HEK293 (cell line): ENCODE data around the gene PTPRA.
"Not testable (repeated sequence)": the region's sequence is repeated elsewhere in the genome, so short reads cannot be mapped to it uniquely, and the experiment has no call there.

Experiments
- CTCF ChIA-PET: fragments of 350-600 bp; formaldehyde crosslinking; extraction: SDS; loops from one replicate; lab custom pipeline; 2021; ENCODE audit warnings: antibody characterized with exemption; lab: Yijun Ruan, JAX
- POLR2A ChIA-PET: fragments of 300-600 bp; formaldehyde crosslinking; extraction: SDS; loops from one replicate; lab custom pipeline; 2020; ENCODE audit warnings: antibody characterized with exemption, inconsistent platforms; lab: Yijun Ruan, JAX
- H3K27ac ChIP-seq: fragments of 200-500 bp; sonication (Bioruptor generic); 2 replicates; pipeline ENCODE4 v1.5.1; 2014; ENCODE audit warnings: low read depth, low read length, control low read depth, inconsistent platforms; ENCODE audit errors: extremely low read depth
- H3K36me3 ChIP-seq, 2 experiments: fragments of 200-500 bp in 1 of 2; sonication (Bioruptor generic) in 1 of 2; 1 replicate in 1 of 2; 2 replicates in 1 of 2; pipeline ENCODE4 v1.5.1; 2014 to 2017; ENCODE audit warnings: inconsistent platforms in 2 of 2, low read length in 2 of 2; ENCODE audit not compliant: control insufficient read depth in 2 of 2, insufficient read depth in 1 of 2
- H3K4me1 ChIP-seq: fragments of 200-500 bp; sonication (Bioruptor generic); 2 replicates; pipeline ENCODE4 v1.5.1; 2014; ENCODE audit warnings: mild to moderate bottlenecking, low read length, inconsistent platforms; ENCODE audit not compliant: control insufficient read depth, insufficient read depth
- H3K4me3 ChIP-seq: 2 replicates; pipeline ENCODE4 v1.5.1; 2011; ENCODE audit warnings: low read depth, mild to moderate bottlenecking, control low read depth, low read length, moderate library complexity
- H3K9me3 ChIP-seq: fragments of 200-500 bp; sonication (Bioruptor generic); 2 replicates; pipeline ENCODE4 v1.5.1; 2014; ENCODE audit warnings: low read depth, low read length, inconsistent platforms; ENCODE audit not compliant: control insufficient read depth, insufficient read depth
- BCL11A ChIP-seq: fragments of 450-650 bp; formaldehyde crosslinking; IDR thresholded peaks from 2 replicates; pipeline ENCODE4 v1.5.1; 2016; ENCODE audit warnings: low read depth, missing biosample characterization, missing genetic modification characterization
- GFI1B ChIP-seq: fragments of 450-650 bp; formaldehyde crosslinking; IDR thresholded peaks from 2 replicates; pipeline ENCODE4 v1.5.1; 2016; ENCODE audit warnings: missing biosample characterization, missing genetic modification characterization
- PRDM1 ChIP-seq: fragments of 450-650 bp; formaldehyde crosslinking; IDR thresholded peaks from 2 replicates; pipeline ENCODE4; 2016; ENCODE audit warnings: missing biosample characterization, missing genetic modification characterization
- SALL2 ChIP-seq: fragments of 450-650 bp; formaldehyde crosslinking; IDR thresholded peaks from 2 replicates; pipeline ENCODE4 v1.5.0; 2017; ENCODE audit warnings: missing biosample characterization, mild to moderate bottlenecking, missing genetic modification characterization, borderline replicate concordance
- SP3 ChIP-seq: fragments of 450-650 bp; formaldehyde crosslinking; IDR thresholded peaks from 2 replicates; pipeline ENCODE4 v1.5.1; 2016; ENCODE audit warnings: missing biosample characterization, missing genetic modification characterization
- TCF7L2 ChIP-seq: IDR thresholded peaks from 2 replicates; pipeline ENCODE4 v1.6.1; 2011; ENCODE audit warnings: low read depth, mild to moderate bottlenecking, inconsistent platforms, low read length, moderate library complexity, borderline replicate concordance
- ZBTB17 ChIP-seq: fragments of 450-650 bp; formaldehyde crosslinking; IDR thresholded peaks from 2 replicates; pipeline ENCODE4 v1.5.1; 2016; ENCODE audit warnings: missing biosample characterization, missing genetic modification characterization
- ZNF132 ChIP-seq: fragments of 450-650 bp; formaldehyde crosslinking; IDR thresholded peaks from 2 replicates; pipeline ENCODE4 v1.5.1; 2017; ENCODE audit warnings: missing biosample characterization, missing genetic modification characterization, borderline replicate concordance
- ZNF140 ChIP-seq: fragments of 450-650 bp; formaldehyde crosslinking; IDR thresholded peaks from 2 replicates; pipeline ENCODE4 v1.5.1; 2016; ENCODE audit warnings: missing biosample characterization, missing genetic modification characterization
- ZNF184 ChIP-seq: fragments of 450-650 bp; IDR thresholded peaks from 2 replicates; pipeline ENCODE4 v1.5.1; 2018; ENCODE audit warnings: missing biosample characterization, mild to moderate bottlenecking, missing genetic modification characterization
- ZNF19 ChIP-seq: fragments of 450-650 bp; formaldehyde crosslinking; IDR thresholded peaks from 2 replicates; pipeline ENCODE4; 2016; ENCODE audit warnings: missing biosample characterization, missing genetic modification characterization, low read depth
- ZNF248 ChIP-seq: fragments of 450-650 bp; formaldehyde crosslinking; IDR thresholded peaks from 2 replicates; pipeline ENCODE4 v1.5.1; 2017; ENCODE audit warnings: missing biosample characterization, missing genetic modification characterization
- ZNF266 ChIP-seq: fragments of 450-650 bp; formaldehyde crosslinking; IDR thresholded peaks from 2 replicates; pipeline ENCODE4 v1.5.1; 2016; ENCODE audit warnings: missing biosample characterization, missing genetic modification characterization, low read depth
- ZNF433 ChIP-seq: fragments of 450-650 bp; formaldehyde crosslinking; IDR thresholded peaks from 2 replicates; pipeline ENCODE4 v1.5.1; 2016; ENCODE audit warnings: missing biosample characterization, missing genetic modification characterization, low read depth
- ZNF510 ChIP-seq: fragments of 450-650 bp; formaldehyde crosslinking; IDR thresholded peaks from 2 replicates; pipeline ENCODE4 v1.5.1; 2018; ENCODE audit warnings: mild to moderate bottlenecking, missing genetic modification characterization, missing biosample characterization; ENCODE audit not compliant: insufficient replicate concordance
- ZNF530 ChIP-seq: fragments of 450-650 bp; formaldehyde crosslinking; IDR thresholded peaks from 2 replicates; pipeline ENCODE4 v1.5.1; 2016; ENCODE audit warnings: low read depth, missing biosample characterization, missing genetic modification characterization
- ZNF580 ChIP-seq: fragments of 450-650 bp; formaldehyde crosslinking; IDR thresholded peaks from 2 replicates; pipeline ENCODE4 v1.5.1; 2016; ENCODE audit warnings: missing biosample characterization, missing genetic modification characterization
- ZNF596 ChIP-seq: fragments of 450-650 bp; IDR thresholded peaks from 2 replicates; pipeline ENCODE4 v1.5.0; 2018; ENCODE audit warnings: missing biosample characterization, mild to moderate bottlenecking, missing genetic modification characterization, moderate library complexity
- ZNF660 ChIP-seq: fragments of 450-650 bp; IDR thresholded peaks from 2 replicates; pipeline ENCODE4 v1.5.1; 2018; ENCODE audit warnings: missing biosample characterization, mild to moderate bottlenecking, missing genetic modification characterization
- ZNF747 ChIP-seq: fragments of 450-650 bp; formaldehyde crosslinking; IDR thresholded peaks from 2 replicates; pipeline ENCODE4 v1.5.1; 2016; ENCODE audit warnings: missing biosample characterization, missing genetic modification characterization
- TF ChIP-seq, protein P1 (sequence below): fragments of 450-650 bp; formaldehyde crosslinking; IDR thresholded peaks from 2 replicates; pipeline ENCODE4 v1.5.1; 2016; ENCODE audit warnings: missing biosample characterization, missing genetic modification characterization
- TF ChIP-seq, protein P2 (sequence below): fragments of 450-650 bp; formaldehyde crosslinking; IDR thresholded peaks from 2 replicates; pipeline ENCODE4 v1.5.1; 2016; ENCODE audit warnings: missing biosample characterization, missing genetic modification characterization
- TF ChIP-seq, protein P3 (sequence below): fragments of 450-650 bp; formaldehyde crosslinking; IDR thresholded peaks from 2 replicates; pipeline ENCODE4 v1.5.1; 2016; ENCODE audit warnings: missing biosample characterization, missing genetic modification characterization, low read depth
- TF ChIP-seq, protein P4 (sequence below): fragments of 450-650 bp; formaldehyde crosslinking; IDR thresholded peaks from 2 replicates; pipeline ENCODE4 v1.5.1; 2017; ENCODE audit warnings: missing biosample characterization, missing genetic modification characterization

Gene PTPRA

GRCh38 chr20:3021327-3021726 lies 148.0 kb downstream of the PTPRA start (continued):
- TF ChIP-seq SALL2 (no peak), BCL11A (tag by site-specific recombination) (no peak), ZNF19 (tag by site-specific recombination) (no peak), ZNF747 (no peak)
- TF ChIP-seq, all 188 proteins: peak for 0

GRCh38 chr20:3021777-3022176 lies 148.5 kb downstream of the PTPRA start:
- no peaks in the 10 kb centered on the region for H3K4me1 ChIP-seq
- CTCF ChIA-PET = no interaction called here
- H3K36me3 ChIP-seq = peaks cover 26 to 68% of the 10 kb centered on the region in 2 experiments
- no peak for TF ChIP-seq ZNF184 (tag by site-specific recombination)
- TF ChIP-seq SP3 (tag by site-specific recombination) = no peak
- TF ChIP-seq ZNF266 (tag by site-specific recombination) = no peak
- TF ChIP-seq, protein P1, sequence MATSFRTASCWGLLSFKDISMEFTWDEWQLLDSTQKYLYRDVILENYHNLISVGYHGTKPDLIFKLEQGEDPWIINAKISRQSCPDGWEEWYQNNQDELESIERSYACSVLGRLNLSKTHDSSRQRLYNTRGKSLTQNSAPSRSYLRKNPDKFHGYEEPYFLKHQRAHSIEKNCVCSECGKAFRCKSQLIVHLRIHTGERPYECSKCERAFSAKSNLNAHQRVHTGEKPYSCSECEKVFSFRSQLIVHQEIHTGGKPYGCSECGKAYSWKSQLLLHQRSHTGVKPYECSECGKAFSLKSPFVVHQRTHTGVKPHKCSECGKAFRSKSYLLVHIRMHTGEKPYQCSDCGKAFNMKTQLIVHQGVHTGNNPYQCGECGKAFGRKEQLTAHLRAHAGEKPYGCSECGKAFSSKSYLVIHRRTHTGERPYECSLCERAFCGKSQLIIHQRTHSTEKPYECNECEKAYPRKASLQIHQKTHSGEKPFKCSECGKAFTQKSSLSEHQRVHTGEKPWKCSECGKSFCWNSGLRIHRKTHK (tag by site-specific recombination) = no peak
- no peak for TF ChIP-seq ZNF132 (tag by site-specific recombination)
- TF ChIP-seq PRDM1 (tag by site-specific recombination) = no peak
- no peak for TF ChIP-seq ZNF580 (tag by site-specific recombination)
- TF ChIP-seq ZNF510 (tag by site-specific recombination) = no peak
- no peak for TF ChIP-seq GFI1B
- TF ChIP-seq ZNF660 (tag by site-specific recombination) = no peak
- TF ChIP-seq, protein P2, sequence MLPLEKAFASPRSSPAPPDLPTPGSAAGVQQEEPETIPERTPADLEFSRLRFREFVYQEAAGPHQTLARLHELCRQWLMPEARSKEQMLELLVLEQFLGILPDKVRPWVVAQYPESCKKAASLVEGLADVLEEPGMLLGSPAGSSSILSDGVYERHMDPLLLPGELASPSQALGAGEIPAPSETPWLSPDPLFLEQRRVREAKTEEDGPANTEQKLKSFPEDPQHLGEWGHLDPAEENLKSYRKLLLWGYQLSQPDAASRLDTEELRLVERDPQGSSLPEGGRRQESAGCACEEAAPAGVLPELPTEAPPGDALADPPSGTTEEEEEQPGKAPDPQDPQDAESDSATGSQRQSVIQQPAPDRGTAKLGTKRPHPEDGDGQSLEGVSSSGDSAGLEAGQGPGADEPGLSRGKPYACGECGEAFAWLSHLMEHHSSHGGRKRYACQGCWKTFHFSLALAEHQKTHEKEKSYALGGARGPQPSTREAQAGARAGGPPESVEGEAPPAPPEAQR (tag by site-specific recombination) = no peak
- no peak for TF ChIP-seq ZBTB17 (tag by site-specific recombination)
- TF ChIP-seq ZNF530 (tag by site-specific recombination) = no peak
- no peak for TF ChIP-seq ZNF433 (tag by site-specific recombination)
- no peak for TF ChIP-seq ZNF596 (tag by site-specific recombination)
- no peak for TF ChIP-seq TCF7L2
- TF ChIP-seq ZNF140 = no peak
- TF ChIP-seq, protein P3, sequence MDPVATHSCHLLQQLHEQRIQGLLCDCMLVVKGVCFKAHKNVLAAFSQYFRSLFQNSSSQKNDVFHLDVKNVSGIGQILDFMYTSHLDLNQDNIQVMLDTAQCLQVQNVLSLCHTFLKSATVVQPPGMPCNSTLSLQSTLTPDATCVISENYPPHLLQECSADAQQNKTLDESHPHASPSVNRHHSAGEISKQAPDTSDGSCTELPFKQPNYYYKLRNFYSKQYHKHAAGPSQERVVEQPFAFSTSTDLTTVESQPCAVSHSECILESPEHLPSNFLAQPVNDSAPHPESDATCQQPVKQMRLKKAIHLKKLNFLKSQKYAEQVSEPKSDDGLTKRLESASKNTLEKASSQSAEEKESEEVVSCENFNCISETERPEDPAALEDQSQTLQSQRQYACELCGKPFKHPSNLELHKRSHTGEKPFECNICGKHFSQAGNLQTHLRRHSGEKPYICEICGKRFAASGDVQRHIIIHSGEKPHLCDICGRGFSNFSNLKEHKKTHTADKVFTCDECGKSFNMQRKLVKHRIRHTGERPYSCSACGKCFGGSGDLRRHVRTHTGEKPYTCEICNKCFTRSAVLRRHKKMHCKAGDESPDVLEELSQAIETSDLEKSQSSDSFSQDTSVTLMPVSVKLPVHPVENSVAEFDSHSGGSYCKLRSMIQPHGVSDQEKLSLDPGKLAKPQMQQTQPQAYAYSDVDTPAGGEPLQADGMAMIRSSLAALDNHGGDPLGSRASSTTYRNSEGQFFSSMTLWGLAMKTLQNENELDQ = no peak
- no peak for TF ChIP-seq ZNF248
- TF ChIP-seq, protein P4, sequence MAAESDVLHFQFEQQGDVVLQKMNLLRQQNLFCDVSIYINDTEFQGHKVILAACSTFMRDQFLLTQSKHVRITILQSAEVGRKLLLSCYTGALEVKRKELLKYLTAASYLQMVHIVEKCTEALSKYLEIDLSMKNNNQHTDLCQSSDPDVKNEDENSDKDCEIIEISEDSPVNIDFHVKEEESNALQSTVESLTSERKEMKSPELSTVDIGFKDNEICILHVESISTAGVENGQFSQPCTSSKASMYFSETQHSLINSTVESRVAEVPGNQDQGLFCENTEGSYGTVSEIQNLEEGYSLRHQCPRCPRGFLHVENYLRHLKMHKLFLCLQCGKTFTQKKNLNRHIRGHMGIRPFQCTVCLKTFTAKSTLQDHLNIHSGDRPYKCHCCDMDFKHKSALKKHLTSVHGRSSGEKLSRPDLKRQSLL (tag by site-specific recombination) = no peak
- H3K4me3 ChIP-seq = no peak overlapping the region
- POLR2A ChIA-PET = no interaction called here
- no peak overlapping the region for H3K27ac ChIP-seq
- no peaks in the 10 kb centered on the region for H3K9me3 ChIP-seq

DNA sequence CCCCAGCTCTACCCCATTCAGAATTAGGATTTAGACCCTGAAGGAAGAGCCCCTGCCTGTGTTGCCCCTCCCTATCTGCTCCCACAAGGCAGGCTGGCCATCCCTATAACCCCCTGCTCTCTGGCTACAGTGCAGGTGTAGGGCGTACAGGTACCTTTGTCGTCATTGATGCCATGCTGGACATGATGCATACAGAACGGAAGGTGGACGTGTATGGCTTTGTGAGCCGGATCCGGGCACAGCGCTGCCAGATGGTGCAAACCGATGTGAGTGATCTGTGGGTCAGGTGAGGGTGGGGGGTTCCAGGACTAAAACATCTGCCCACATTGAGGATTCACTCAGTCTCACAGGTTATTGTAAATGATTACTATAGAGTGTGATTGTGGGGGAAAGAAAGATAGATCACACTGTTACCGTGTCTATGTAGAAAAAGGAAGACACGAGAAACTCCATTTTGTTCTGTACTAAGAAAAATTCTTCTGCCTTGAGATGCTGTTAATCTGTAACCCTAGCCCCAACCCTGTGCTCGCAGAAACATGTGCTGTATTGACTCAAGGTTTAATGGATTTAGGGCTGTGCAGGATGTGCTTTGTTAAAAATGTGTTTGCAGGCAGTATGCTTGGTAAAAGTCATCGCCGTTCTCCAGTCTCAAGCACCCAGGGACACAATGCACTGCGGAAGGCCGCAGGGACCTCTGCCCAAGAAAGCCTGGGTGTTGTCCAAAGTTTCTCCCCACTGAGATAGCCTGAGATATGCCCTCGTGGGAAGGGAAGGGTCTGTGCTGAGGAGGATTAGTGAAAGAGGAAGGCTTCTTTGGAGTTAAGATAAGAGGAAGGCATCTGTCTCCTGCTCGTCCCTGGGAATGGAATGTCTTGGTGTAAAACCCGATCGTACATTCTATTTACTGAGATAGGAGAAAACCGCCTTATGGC lies 149.5 kb downstream of the PTPRA start:
- CTCF ChIA-PET, H3K9me3 ChIP-seq, H3K27ac ChIP-seq, H3K4me3 ChIP-seq, POLR2A ChIA-PET, H3K4me1 ChIP-seq: not testable (repeated sequence)
- peaks cover 24 to 69% of the 10 kb centered on the region in 2 experiments for H3K36me3 ChIP-seq
